Stimulated activated CD8-positive, alpha-beta memory T cell treated with anti-CD3 and anti-CD28 coated beads, Interleukin-7, amount 100 ng/mL, for 48 hours (primary cell): ENCODE results near the gene XRCC2.

Experiments used
- DNase-seq, 2 donors: peaks; one replicate each; pipeline ENCODE4 v3.0.0-alpha.2; 2020; ENCODE audit warnings: low read depth in 1 of 2; ENCODE audit errors: extremely low read depth in 1 of 2

XRCC2 gene

DNA sequence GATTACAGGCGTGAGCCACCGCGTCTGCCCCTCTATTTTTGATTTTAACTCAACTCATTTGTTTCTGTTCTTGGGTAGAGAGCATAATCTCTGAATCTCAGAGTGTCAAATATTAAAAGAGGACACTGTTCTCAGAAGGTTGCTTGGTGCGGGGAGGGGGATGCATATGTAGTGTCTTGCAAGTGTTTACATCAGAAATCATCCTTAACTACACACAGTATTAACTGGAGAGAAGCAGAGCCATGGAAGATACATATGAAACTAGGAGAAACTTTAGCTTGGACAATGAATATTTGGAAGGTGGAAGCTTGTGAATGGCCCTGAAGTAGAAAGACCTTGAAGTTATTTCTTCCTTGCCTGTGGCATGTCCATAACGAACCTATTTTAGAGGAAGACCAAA is 57.5 kb downstream of the XRCC2 start:
- DNase-seq: no peak

- no peak for DNase-seq
Measured at GRCh38 chr7:152617056-152617455, 58.9 kb downstream of the XRCC2 start.

DNA sequence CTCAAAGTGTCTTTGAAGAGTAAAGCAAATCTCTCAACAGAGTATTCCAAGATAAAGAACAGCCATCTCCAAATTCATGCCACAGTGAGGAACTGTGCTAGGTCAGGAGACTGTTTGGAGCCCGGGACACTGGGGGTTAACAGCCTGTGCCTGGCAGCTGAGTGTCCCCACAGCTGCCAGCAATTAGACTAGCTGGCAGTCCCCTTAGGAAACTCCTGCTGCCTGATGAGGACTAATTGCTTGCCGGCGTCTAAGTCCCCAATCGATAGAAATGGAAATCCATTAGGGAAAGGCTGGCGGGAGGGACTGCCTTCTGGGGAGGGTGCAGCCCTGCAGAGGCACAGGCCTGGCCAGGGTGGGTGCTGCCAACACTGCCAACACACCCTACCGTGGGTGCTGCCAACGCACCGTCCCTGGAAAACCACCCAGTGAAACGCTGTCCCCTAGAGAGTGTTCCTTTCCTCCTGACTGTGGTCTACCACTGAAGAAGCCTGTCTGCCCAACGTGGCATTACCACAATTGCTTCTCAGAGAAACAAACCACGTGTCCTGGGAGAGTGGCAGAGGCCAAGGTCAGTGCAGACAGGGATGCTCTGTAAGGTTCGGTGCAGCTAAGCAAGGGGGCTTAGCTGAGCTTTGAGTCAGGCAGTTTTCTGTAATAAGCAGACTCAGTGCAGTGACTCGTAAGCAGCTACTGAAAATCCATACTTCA is 60.8 kb downstream of the XRCC2 start:
- no peak for DNase-seq

- no peak for DNase-seq
Measured at GRCh38 chr7:152608656-152609055, 67.3 kb downstream of the XRCC2 start.

DNA sequence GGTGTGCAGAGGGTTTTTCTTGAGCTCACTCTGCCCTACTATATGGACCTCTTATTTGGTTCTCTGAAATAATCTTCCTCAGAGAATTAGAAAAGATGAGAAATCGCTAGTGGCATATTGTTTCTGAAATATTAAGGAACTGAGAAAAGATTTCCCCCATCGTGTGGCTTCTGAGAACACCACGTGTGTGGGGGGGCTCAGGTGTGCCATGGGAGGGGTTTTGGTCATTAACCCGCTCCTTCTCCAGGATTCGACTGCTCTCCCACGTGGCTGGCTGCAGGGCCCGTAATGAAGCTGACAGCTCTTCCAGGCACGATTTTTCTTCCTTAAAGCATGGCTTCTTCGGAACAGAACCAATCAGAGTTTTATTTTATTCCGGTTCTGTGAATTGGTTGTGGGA is 67.7 kb downstream of the XRCC2 start:
- no peak for DNase-seq

DNA sequence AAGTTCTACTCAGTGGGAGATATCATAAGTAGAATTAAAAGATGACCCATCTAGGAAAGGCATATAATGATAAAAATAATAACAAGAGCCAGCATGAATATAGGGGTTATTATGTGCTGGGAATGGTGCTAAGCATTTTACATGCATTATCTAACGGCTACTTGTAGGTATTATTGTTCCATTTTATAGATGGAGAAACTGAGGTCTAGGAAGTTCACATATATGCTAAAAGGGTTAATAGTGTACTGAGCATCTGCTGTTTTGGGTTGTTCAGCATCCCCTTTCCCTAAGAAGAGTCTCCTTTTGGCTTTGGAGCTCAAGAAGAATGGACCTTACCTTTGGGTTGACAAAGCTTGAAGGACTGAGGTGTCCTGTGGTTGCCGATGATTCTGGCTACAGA is 68.9 kb downstream of the XRCC2 start:
- no peak for DNase-seq

DNA sequence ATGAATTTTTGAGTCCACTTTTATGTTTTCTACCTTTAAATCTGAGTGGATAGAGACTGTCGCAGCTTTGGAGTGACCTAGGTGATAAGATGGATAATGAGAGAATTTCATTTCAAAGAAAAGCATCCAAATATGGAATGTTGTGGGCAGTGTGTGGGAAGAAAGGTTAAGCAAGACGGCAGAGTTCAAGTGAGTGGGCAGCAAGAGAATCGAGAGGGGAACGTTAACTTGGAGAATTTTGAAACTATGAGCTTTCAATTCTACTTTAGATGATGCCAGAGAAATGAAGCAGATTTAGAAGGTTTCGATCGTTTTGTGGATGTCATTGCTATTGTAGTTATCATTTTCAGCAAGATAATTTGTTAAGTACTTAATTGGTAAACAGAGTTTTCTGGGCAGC is 73.0 kb downstream of the XRCC2 start:
- no peak for DNase-seq

DNA sequence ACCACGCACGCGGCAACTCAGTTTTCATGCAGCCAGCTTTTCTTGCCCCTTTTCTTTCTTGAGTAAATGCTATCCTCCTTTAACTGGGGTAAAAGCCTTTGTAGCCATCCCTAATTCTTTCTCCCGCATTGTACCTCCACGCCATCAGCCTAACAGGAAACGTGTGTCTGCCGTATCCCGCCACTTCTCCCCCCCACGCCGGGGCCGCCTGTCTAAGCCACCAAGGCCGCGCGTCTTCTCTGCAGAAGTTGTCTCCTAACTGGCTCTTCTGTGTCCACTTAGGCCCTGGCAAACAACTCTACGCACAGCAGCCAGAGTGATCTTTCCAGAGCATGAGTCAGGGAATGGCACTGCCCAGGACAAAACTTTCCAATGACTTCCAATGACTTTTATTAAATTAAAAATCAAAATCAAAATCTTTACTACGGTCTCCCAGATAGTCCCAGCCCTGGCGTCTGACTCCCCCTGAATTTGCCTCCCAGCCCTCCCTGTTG is 74.6 kb downstream of the XRCC2 start:
- DNase-seq: no peak

GRCh38 chr7:152600266-152600665 is 75.7 kb downstream of the XRCC2 start:
- DNase-seq: no peak

DNA sequence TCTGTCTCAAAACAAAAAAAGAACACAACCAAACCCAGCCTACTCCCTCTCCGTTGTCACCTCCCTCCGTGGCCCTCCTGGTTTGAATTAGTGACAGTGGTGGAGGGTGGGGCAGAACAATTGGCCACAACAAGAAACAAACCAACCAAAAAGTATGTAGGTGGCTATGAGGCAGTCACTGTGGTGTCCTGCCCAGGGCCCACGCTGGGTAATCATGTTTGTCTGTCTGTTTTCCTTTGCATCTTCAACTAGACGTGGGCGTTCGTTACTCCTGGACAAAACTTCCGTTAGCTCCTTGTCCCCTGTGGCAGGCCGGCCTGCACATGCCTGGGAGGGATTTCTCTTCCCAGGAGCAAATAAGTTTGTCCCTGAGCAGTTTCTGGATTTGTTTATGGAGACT is 78.4 kb downstream of the XRCC2 start:
- DNase-seq: no peak

GRCh38 chr7:152596824-152597223 is 79.1 kb downstream of the XRCC2 start:
- DNase-seq: no peak
